ENCODE results near the gene KRT4. TPM values are rescaled to one million over a fixed set of nuclear protein-coding genes. Genes with fewer than 3 reads are reported as not detected.
"Not testable (repeated sequence)": the region's sequence is repeated elsewhere in the genome, so short reads cannot be mapped to it uniquely, and the experiment has no call there.

The KRT4 gene
- total RNA-seq, 1 donor from 2014 or later, result not detected

- H3K4me3 ChIP-seq, result no peak overlapping the region
- intact Hi-C loops (cut with micrococcal nuclease), result no loop called here
- peaks cover 34% of the 10 kb centered on the region for H3K9me3 ChIP-seq (replicated peaks)
- no peaks in the 10 kb centered on the region for H3K36me3 ChIP-seq
- H3K27ac ChIP-seq (replicated peaks), result no peak overlapping the region
- H3K27me3 ChIP-seq (ENCODE audit: low read depth), result peaks cover 44% of the 10 kb centered on the region
- no peak for TF ChIP-seq CTCF (IDR thresholded peaks at IDR 0.05; ENCODE audit: borderline replicate concordance)
- H3K4me1 ChIP-seq, result no peaks in the 10 kb centered on the region
- DNase-seq, result no peak
Measured at GRCh38 chr12:52763036-52763659, 50.8 kb downstream of the KRT4 start.

DNA sequence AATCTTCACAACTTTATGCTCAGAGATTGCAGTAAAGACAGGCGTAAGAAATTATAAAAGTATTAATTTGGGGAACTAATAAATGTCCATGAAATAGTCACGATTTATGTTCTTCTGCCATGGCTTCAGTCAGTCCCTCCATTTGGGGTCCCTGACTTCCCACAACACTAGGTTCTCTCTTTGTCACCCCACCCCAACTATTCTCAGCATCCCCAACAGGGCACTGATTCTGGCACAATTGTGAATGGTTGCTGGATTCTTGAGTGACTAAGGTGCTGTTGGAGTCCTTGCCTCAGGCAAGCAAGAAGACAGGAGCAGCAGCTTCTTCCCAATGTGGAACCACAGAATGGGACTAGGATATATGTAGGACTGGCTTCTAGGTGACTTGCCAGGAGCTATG is 52.1 kb downstream of the KRT4 start:
- intact Hi-C loops (cut with micrococcal nuclease), result no loop called here
- H3K27me3 ChIP-seq (ENCODE audit: low read depth), result peaks cover 44% of the 10 kb centered on the region
- no peak overlapping the region for H3K27ac ChIP-seq (replicated peaks)
- H3K4me1 ChIP-seq, result no peaks in the 10 kb centered on the region
- no peak overlapping the region for H3K4me3 ChIP-seq
- H3K9me3 ChIP-seq (replicated peaks), result peaks cover 34% of the 10 kb centered on the region
- H3K36me3 ChIP-seq, result no peaks in the 10 kb centered on the region
- no peak for DNase-seq
- TF ChIP-seq CTCF (IDR thresholded peaks at IDR 0.05; ENCODE audit: borderline replicate concordance), result no peak

DNA sequence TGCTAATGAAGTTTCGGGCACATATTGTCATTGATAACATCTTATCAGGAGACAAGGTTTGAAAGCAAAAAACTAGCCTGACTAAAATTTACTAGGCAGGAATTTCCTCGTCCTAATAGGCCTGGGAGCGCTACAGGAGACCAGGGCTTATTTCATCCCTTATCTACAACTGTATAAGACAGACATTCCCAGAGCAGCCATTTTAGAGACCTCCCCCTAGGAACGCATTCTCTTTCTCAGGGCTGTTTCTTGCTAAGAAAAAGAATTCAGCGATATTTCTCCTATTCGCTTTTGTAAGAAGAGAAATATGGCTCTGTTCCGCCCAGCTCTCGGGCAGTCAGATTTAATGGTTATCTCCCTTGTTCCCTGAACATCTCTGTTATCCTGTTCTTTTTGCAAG is 52.7 kb downstream of the KRT4 start:
- Histone ChIP-seq H3K27me3 (ENCODE audit: low read depth) (peaks cover 48% of the 10 kb centered on the region), H3K9me3 (replicated peaks) (peaks cover 34% of the 10 kb centered on the region)
- H3K36me3 ChIP-seq; H3K4me1 ChIP-seq; intact Hi-C loops (cut with micrococcal nuclease); H3K4me3 ChIP-seq; H3K27ac ChIP-seq (replicated peaks); DNase-seq: not testable (repeated sequence)

- peaks cover 48% of the 10 kb centered on the region for H3K27me3 ChIP-seq (ENCODE audit: low read depth)
- H3K36me3 ChIP-seq, result no peaks in the 10 kb centered on the region
- peaks cover 34% of the 10 kb centered on the region for H3K9me3 ChIP-seq (replicated peaks)
- DNase-seq, result no peak
- H3K4me3 ChIP-seq, result no peak overlapping the region
- intact Hi-C loops (cut with micrococcal nuclease), result no loop called here
- no peaks in the 10 kb centered on the region for H3K4me1 ChIP-seq
- H3K27ac ChIP-seq (replicated peaks), result no peak overlapping the region
- no peak for TF ChIP-seq CTCF (IDR thresholded peaks at IDR 0.05; ENCODE audit: borderline replicate concordance)
Measured at GRCh38 chr12:52760623-52761022, 53.3 kb downstream of the KRT4 start.

- Histone ChIP-seq H3K4me1 (no peaks in the 10 kb centered on the region), H3K27ac (replicated peaks) (no peak overlapping the region), H3K27me3 (ENCODE audit: low read depth) (peaks cover 57% of the 10 kb centered on the region), H3K4me3 (no peak overlapping the region), H3K9me3 (replicated peaks) (peaks cover 34% of the 10 kb centered on the region), H3K36me3 (no peaks in the 10 kb centered on the region)
- no peak for DNase-seq
- no peak for TF ChIP-seq CTCF (IDR thresholded peaks at IDR 0.05; ENCODE audit: borderline replicate concordance)
- intact Hi-C loops (cut with micrococcal nuclease), result no loop called here
Measured at GRCh38 chr12:52759695-52760094, 54.2 kb downstream of the KRT4 start.

DNA sequence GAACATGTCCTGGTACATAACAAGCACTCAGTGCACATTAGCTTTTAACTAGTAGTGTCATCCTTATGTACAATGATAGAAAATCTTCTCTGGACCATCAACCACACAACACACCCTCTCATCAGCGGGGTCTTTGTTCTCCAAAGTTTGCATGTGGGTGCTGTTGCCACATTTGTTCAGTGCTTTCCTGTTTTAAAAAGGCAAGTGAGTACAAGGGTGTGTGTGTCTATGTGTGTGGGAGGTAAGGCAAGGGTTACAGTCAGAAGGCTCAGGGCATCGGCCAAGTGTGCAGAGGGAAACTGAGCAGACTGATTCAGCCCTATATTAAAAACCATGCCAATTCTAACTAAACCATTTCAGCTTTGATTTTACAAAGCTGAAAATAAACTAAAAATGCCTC is 54.7 kb downstream of the KRT4 start:
- Histone ChIP-seq H3K4me3 (no peak overlapping the region), H3K27me3 (ENCODE audit: low read depth) (peaks cover 62% of the 10 kb centered on the region), H3K27ac (replicated peaks) (no peak overlapping the region), H3K9me3 (replicated peaks) (peaks cover 34% of the 10 kb centered on the region), H3K4me1 (no peaks in the 10 kb centered on the region), H3K36me3 (no peaks in the 10 kb centered on the region)
- intact Hi-C loops (cut with micrococcal nuclease), result no loop called here
- no peak for TF ChIP-seq CTCF (IDR thresholded peaks at IDR 0.05; ENCODE audit: borderline replicate concordance)
- no peak for DNase-seq

Measured in left ventricle myocardium inferior (tissue), 1 donor.